Activated naive CD4-positive, alpha-beta T cell treated with anti-CD3 and anti-CD28 coated beads for 36 hours (primary cell): ENCODE measurements around the gene NR6A1. TPM values are rescaled to one million over a fixed set of nuclear protein-coding genes. Genes with fewer than 3 reads are reported as not detected.
A peak's percentile ranks its signal among the peaks of the same experiment; 100 is the strongest.

Source experiments
- microRNA-seq: library from miRNA; unstranded; fragments of <30 nt; microRNA quantifications from one replicate; pipeline ENCODE4 v1.2.0, GENCODE V29; 2022; ENCODE audit warnings: borderline microRNAs expressed, borderline replicate concordance
- total RNA-seq, 2 experiments: library from RNA; stranded (reverse); gene quantifications; one replicate each; pipeline ENCODE4 v1.2.3, GENCODE V29; 2021

Gene NR6A1
- total RNA-seq, 2 experiments from 2014 or later, result 1.8 TPM

Small RNA genes lying within 50 kb of the gene (microRNA-seq; reads per million reads assigned to microRNA genes)
- gene MIR181A2 (138 reads per million, percentile 63 among the genes with 10 or more reads in this experiment), gene MIR181B2 (377 reads per million, percentile 75 among the genes with 10 or more reads in this experiment)

Other genes starting within 250 kb of the NR6A1 start
- gene OLFML2A, start 5.8 kb upstream of the NR6A1 start, total RNA-seq, result not detected
- gene WDR38, start 82.1 kb upstream of the NR6A1 start, total RNA-seq, result not detected
- gene RPL35, start 90.6 kb upstream of the NR6A1 start, total RNA-seq, result 1,000 to 10,000 TPM; 2,701 to 2,729 TPM
- gene ARPC5L, start 90.8 kb upstream of the NR6A1 start, total RNA-seq, result 100 to 1,000 TPM; 116 to 123 TPM
- 10 to 100 TPM; 14.3 to 15.8 TPM for gene GOLGA1, start 169.8 kb upstream of the NR6A1 start, total RNA-seq